NCI-H128 (cell line): ENCODE data around the gene TCF19.
A peak's percentile ranks its signal among the peaks of the same experiment; 100 is the strongest.

Experiments
- DNase-seq: peaks from one replicate; lab custom pipeline; 2025; ENCODE audit not compliant: unreplicated experiment; lab: John Stamatoyannopoulos, UW

The TCF19 gene

GRCh38 chr6:31158140-31158862 is at the start of gene TCF19:
Gene TCF19 (plus strand): TSS chr6:31158589. CDS start chr6:31159470, 881 bp downstream.
- peak; percentile 98 for DNase-seq

- DNase-seq = no peak
These were observed 47.4 kb upstream of the TCF19 start for GRCh38 chr6:31110825-31111582.

GRCh38 chr6:31111712-31112111 is 46.7 kb upstream of the TCF19 start:
- no peak for DNase-seq

GRCh38 chr6:31112478-31112877 is 45.9 kb upstream of the TCF19 start, which contains the start of gene C6orf15:
Gene C6orf15 (minus strand): TSS chr6:31112575. CDS start chr6:31112555, 20 bp downstream.
- DNase-seq = no peak

GRCh38 chr6:31113861-31114540 is 44.4 kb upstream of the TCF19 start:
- DNase-seq = no peak

GRCh38 chr6:31114541-31114878 is 43.9 kb upstream of the TCF19 start, which contains the start of gene PSORS1C1:
Gene PSORS1C1 (plus strand): TSS chr6:31114800. CDS start chr6:31129633, 14,833 bp downstream.
- DNase-seq = no peak

- DNase-seq = no peak
These were observed 43.2 kb upstream of the TCF19 start for GRCh38 chr6:31114970-31115849.

GRCh38 chr6:31115941-31116560 is 42.3 kb upstream of the TCF19 start:
- no peak for DNase-seq

- DNase-seq = no peak
These were observed 41.6 kb upstream of the TCF19 start for GRCh38 chr6:31116661-31117385.

- DNase-seq = no peak
These were observed 40.2 kb upstream of the TCF19 start for GRCh38 chr6:31118178-31118577.

- no peak for DNase-seq
These were observed 38.1 kb upstream of the TCF19 start, which contains the start of gene CDSN for GRCh38 chr6:31120151-31120915. Gene CDSN (minus strand): TSS chr6:31120446. CDS start chr6:31120419, 27 bp downstream.

GRCh38 chr6:31121131-31121790 is 37.1 kb upstream of the TCF19 start:
- no peak for DNase-seq

GRCh38 chr6:31122791-31123706 is 35.3 kb upstream of the TCF19 start:
- no peak for DNase-seq

- DNase-seq = no peak
These were observed 33.2 kb upstream of the TCF19 start for GRCh38 chr6:31125162-31125561.

- no peak for DNase-seq
These were observed 32.6 kb upstream of the TCF19 start for GRCh38 chr6:31125586-31126363.

- DNase-seq = no peak
These were observed 31.8 kb upstream of the TCF19 start for GRCh38 chr6:31126396-31127175.
